Epidermal melanocyte (primary cell): ENCODE results near the gene ANKRD44.

Experiments
- DNase-seq: peaks from one replicate; pipeline ENCODE4 v3.0.0; 2011; ENCODE audit warnings: low spot score; ENCODE audit not compliant: insufficient read length

Gene ANKRD44

DNA sequence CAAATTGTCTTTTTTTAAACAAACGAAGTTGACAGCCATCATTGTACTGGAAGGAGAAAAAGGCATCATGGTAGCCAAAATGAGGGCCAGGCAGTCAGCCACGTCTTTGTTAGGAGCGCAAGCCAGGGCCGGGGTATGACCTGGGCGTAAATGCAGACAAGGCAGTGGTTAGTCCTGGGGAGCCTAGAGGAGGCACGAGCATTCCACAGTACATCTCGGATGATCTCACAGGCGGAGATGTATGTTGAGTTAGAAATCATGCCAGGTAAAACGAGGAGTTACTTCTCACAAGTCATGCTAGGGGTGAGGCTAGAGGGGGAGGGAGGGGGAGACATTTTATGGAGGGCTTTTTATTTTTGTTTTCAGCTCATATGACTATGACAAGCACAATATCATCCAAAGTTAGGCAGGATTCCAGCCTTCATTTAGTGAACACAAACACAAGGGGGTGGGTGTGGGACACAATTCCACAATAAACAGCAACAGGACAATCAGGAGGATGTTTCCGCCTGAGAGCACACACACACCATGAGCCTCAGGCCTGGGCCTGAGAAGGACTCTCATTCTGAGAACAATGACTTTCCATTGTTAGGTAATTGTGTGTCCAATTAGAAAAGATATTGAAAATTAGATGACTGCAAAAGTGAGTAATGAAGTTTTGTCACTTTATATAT lies 319.7 kb downstream of the ANKRD44 start:
- no peak for DNase-seq

DNA sequence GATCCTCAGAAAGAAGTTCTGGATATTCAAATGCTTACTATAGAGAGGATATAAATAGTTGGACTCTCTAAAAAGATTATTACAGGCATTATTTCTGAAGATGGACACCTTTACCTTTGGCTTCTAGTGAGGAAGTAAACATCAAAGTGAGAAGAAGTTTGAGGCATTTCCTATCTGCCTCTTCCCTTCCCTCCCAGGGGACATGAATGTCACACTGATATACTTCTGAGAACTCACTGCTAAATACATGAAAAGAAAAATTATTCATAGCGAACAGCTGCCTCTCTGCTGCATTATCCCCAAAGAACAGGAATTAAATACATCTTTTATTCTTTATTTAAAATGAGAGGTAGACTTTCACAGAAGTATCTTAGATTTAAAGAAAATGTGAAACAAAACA lies 320.5 kb downstream of the ANKRD44 start:
- DNase-seq = no peak

DNA sequence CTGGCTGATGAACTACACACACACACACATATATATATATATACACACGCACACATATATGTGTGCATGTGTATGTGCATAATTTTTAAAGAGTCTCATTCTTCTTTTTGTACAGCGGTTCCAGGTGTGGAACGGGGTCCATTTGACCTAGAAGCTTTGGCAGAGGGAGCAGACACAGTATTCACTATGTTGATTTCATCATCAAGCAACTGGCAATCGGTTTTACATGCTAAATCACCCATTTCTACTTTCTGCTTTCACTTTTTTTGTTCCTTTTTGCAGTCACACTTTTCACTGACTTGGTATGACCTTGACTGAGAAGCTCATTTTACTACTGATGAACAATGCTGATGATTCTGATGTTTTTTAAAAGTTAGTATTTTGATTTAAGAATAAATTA lies 321.1 kb downstream of the ANKRD44 start:
- DNase-seq = no peak

DNA sequence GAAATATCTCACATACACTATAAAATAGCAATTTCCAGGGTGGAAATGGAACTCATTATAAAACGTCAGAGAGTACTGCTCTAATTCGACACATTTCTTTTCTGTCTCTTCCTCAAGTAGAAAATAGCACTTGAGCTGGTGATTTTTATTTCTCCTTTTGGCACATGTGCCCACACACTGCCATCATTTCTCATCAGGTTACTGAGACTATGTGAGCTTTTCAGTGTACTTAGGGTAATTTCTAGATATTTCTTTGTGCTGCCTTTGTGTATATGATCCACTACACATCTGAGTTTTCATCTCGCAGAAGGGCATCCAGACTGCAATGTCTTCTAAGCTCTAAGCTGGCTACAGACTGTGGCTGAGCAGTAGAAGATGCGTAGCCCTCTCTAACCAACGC lies 321.9 kb downstream of the ANKRD44 start:
- no peak for DNase-seq

DNA sequence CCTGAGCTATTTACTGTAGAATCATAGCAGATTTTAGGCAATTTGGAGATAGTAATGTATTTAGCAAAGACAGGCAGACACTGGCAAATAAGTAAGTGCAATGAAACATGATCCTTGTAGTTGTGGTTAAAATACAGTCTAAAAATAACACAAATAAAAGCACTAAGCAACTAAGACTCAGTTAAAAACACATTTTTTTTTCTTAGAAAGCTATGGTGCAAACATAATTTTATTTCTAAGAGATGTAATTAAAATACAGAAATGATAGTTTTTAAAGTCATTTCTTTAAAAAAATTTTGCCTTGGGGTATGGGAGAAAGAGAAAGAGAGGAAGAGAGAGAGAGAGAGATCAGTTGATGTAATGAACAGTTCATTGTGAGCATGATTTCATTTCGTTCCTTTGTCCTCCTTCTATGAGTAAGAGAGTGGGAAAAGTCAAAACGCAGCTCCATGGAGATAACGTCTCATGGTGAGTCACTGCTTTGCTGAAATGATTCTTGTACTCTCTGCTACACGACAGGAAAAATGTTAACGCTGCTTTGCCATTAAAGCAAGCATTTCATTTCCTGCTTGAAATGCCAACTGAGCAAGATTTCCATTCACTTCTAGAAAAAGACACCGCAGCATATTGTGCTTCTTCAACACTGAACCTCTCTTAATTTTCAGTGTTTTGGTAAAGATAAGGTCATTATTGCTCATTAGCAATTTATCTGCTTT lies 322.8 kb downstream of the ANKRD44 start:
- DNase-seq = peak; percentile 54

DNA sequence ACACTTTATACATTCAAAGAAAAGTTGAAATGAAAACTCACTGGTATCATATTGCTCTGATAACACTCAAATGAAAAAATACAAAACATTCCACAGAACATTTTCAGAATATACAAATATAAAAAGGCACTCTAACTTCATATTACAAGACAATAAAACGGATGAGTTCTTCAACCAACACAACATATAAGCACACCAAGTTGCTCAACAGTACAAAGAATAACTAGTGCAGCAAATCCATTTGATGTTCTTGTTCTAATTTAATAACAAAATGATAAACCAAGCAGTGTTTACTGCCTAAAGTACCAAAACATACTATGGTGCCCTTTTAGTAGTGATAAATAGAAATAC lies 323.3 kb downstream of the ANKRD44 start:
- no peak for DNase-seq

DNA sequence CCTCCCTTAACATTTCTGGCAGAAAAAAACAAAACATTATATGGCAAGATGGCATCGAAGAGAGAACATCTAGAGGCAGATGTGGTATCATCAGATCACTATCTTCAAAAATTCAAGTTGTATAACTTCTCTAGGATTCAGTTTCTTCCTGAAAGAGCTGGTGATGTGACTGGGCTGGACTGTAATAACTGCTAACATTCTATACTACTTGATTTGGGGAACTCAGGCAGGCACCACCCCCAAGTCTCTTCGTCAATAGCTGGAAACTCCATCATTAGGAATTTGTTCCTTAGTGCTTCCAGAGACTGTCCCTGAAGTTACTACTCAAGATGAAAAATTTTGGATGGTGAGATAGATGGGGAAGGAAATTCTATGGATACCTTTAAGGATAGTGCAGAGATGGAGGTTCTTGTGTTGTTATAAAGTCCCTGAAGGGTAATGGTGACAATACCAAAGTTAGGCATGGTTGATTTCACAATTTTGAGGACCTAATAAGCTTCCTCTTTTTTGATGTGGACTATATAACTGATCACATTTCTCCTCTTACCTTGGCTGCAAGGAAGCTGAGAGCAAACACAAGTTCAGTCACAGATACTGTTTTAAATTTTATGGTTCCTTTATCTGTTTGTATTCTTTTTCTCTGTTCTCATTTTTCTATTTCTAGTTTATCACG lies 324.9 kb downstream of the ANKRD44 start:
- no peak for DNase-seq

DNA sequence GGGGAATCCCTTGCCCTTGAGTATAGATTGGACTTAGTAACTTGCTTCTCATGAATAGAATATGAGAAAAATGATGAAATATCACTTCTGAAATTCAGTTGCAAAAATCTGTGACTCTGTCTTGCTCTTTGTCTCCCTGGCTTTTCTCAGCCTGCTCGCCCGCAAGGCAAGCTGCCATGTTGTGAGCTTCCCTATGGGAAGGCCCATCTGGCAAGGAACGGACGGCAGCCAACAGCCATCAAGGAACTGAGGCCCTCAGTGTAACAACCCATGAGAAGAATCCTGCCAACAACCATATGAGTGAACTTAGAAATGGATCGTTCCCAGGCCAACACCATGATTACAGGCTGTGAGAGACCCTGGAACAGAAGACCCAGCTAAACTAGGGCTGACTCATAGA lies 325.7 kb downstream of the ANKRD44 start:
- no peak for DNase-seq

DNA sequence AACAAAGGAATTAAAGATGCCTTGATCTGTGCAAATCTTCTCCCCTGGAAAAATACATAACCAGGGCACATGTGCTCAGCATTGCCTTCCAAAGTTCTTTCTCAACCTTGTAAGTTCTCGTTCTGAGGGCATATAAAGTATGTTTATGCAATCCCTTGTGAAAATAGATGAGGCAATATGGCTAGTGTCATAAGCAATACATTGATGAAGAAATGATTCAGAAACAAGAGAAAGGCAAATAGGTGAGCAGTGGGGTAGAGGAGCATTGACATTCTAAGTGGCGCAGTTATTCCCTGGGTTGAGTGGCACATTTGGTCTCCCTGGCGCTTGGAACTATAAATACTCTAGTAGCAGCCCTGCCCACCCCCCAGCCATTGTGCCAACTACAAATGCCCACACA lies 326.6 kb downstream of the ANKRD44 start:
- no peak for DNase-seq

DNA sequence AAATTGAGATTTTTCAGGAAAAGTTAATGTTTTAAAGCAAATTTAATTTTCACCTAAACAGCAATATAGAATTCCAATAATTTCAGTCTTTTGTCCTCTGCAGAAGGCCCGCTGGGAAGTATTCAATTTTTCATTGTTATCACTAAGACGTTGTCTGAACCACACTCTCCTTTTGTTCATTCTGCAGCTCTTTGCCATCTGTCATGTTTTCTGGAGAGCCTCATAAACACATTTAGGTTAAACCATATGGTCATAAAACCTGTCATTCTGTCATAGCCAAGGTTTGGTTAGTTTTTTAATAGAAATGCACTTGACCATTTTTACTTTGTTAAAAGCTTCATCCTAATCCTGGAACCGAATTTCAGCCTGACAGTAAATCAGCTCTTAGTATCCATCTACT lies 330.1 kb downstream of the ANKRD44 start:
- DNase-seq = no peak

DNA sequence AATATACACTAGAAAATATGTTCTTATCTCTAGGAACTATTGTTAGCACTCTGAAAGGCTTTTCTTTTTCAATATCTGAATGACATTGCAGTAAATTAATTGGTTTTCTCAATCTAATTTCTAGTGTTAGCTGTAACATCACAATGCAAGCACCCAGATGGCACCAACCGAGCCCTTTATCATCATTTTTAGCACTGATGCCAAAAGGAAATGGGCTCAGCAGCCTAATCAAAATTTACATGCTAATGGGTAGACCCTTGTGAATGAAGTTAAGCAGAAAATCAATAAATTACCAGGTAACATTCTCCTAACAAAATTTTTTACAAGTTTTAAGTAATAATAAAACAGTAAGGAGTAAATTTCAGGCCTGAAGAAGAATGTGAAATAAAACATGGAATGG lies 330.6 kb downstream of the ANKRD44 start:
- DNase-seq = no peak

DNA sequence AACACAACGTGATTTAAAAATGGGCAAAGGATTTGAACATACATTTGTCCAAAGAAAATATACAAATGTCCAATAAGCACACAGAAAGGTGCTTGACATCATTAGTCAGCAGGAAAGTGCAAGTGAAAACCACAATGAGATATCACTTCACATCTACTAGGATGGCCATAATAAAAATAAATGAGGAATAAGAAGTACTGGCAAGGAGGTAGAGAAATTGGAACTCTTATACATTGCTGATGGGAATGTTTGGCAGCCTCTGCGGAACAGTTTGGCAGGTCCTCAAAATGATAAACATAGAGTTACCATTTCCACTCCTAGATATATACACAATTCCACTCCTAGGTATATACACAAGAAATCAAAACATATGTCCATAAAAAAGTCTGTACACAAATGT lies 333.1 kb downstream of the ANKRD44 start:
- DNase-seq = no peak

DNA sequence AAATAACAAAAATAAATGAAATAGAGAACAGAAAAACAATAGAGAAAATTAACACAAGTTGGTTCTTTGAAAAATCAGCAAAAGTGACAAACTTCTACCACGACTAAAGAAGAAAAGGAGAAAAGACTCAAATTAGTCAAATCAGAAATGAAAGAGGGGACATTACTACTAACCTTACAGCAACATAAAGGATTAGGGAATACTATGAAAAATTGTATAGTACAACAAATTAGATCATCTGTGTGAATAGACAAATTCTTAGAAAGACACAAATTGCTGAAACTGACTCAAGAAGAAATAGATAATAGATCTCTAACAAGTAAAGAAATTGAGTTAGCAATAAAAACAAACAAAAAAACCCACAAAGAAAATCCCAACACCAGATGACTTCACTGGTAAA lies 335.6 kb downstream of the ANKRD44 start:
- no peak for DNase-seq

DNA sequence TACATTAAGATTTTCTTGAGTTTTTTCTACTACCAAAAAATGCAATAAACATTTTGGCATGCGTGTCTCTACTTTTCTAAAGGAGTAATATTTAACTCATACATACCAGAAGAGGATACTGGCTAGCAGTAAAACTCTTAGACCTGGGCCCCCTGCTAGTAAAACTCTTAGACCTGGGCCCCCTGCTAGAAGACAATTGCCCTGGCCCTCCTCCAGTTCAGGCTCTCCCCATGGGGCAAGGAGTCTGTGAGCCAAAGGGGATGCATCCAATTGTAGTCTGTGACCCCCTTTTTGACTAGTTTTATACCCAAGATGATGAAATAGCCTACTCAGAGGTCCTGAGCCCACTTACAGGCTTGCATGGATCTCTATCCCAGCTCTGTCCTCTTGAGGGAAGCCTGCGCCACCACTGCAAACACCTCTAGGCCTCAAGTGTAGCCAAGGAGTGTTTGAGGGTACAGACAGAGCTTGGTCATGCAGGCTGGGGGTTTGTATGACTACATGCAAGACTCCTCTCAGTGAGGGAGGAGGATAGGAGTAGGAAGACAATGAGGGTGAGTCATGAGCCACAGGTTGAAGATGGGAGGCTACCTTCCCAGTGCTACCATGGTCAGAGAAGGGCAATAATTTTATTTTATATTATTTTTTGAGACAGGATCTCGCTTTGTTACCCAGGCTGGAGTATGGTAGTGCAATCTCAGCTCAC lies 338.9 kb downstream of the ANKRD44 start:
- no peak for DNase-seq

DNA sequence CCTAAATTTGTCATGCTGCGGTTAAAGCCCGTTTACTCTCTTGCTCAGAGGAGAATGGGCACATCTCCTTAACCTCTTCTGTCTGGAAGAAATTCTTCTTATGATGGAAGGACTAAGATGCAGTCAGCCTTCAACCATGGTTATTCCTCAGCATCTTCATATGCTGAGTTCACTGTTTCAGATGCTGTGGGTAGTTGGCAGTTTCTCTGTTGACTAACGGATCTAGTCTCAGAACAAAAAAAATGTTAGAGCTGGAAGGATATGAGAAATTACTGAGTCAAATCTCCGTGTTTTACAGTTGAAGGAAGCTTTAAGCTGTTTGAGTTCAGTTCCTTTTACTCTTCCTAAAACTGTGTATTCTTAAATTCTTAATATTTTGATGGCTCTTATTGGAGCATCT lies 340.5 kb downstream of the ANKRD44 start:
- no peak for DNase-seq

DNA sequence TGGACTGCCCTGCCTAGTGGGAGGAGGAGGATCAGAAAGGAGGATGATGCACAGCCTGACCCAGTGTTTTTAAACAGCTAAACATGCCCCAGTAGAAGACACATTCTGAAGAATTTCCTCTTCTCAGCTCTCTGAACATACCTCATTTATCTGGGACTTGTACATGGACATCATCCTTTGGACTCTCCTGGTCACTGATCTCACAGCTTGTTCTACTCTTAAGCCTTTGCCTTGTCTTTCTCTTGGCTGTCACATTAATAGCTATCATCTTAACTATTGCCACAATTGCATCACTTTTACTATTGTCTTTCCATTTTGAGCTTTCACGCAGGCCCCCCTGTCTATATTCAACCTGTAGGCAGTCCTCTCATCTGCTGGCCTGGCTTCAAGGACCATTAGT lies 342.1 kb downstream of the ANKRD44 start:
- DNase-seq = no peak

DNA sequence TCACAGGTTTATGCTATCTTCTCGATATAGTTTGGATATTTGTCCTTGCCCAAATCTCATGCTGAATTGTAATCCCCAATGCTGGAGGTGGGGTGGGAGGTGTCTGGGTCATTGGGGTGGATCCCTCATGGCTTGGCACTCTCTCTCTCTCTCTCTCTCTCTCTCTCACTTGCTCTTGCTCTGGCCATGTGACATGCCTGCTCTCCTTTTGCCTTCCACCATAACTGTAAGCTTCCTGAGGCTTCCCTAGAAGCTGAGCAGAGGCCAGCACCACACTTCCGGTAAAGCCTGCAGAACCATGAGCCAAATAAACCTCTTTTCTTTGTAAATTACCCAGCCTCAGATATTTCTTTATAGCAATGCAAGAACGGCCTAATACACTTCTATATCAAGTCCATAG lies 342.8 kb downstream of the ANKRD44 start:
- DNase-seq = no peak

DNA sequence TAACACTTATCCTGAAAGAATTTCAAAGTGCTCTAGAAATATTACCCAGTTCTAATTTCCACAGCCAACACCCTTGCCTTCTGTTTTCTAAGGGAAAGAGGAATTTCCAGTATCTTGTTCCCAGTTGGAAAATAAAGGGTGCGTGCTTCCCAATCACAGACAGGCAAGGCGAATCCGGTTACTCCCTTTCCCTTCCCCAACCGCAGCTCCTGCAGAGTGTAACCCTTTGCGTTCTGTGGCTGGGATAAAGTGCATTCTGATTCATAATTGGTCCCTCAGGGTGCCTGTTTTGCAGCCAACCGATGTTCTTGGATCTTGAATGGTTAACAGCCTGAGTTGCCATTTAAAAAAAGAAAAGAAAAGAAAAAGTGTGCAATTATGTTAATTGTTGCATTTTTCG lies 343.5 kb downstream of the ANKRD44 start:
- DNase-seq = no peak

DNA sequence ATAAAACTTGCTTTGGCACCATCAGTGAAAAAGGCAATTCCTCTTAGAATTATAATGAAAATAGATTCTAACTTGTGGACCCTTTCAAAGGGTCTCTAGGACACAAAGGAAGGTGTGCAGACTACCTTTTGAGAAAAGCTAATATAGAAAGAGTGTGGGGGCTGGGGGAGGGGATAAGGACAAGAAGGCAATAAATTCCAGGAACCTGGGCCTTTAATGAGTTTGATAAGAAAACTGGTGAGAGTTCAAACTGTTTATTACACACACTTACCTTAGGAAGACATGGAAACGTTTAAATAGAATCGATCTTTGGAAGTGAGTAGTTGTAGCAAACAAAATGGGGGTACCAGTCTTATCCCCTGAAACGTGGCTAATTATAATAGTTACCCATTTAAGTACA lies 344.5 kb downstream of the ANKRD44 start:
- no peak for DNase-seq

DNA sequence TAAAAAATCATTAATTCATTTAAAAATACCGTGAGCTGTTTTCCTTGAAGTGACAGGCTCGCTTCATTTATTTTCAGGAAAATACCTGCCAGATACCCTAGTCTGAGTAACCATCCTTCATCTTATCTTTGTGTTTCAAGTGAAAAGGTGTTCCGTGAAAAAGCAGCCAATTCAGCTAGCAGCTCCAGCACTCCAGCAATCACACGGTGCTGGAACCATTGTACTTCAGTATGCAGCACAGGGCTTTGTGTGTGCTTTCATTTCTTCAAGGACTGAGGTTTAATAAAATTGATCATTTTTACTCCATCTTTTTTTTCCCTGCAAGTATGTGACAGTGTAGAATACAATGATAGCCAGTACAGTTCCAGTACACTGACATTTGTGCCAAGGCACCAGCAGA lies 344.9 kb downstream of the ANKRD44 start:
- DNase-seq = no peak

DNA sequence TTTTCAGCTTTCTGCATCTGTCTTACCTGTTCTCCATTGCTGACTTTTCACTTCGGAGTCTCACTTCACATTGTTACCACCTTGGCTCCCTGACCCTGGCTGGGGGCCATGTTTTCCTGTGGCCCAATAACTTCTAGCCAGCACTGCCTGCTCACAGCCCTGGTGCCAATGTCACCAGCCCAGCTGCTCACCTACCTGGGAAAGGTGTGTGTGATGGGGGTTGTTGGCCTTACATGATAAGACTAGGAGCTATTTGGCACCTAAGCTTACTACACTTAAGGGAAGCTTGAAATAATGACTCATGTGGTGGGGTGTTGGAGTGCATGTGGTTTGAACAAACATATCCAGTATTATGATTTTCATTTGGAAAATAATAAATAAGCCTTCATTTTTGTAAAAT lies 346.6 kb downstream of the ANKRD44 start:
- no peak for DNase-seq

DNA sequence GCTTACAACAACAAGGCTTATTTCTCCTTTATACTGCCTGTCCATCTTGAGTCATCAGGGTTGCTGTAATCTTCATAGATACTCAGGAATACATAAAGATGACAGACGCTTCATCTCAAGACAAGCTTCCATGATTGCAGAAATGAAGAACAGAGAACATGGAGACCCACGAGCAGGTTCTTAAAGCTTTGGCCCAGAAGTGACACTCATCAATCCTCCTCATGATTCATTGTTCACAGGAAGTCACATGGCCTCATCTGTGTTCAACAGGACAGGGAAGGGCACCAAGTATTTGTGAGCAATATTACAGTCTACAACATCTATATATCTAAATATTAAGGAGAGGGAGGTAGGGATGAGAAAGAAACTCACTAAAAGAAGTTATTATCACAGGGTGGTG lies 347.5 kb downstream of the ANKRD44 start:
- no peak for DNase-seq
